ENCODE results near the gene MYLK2.

Gene MYLK2

DNA sequence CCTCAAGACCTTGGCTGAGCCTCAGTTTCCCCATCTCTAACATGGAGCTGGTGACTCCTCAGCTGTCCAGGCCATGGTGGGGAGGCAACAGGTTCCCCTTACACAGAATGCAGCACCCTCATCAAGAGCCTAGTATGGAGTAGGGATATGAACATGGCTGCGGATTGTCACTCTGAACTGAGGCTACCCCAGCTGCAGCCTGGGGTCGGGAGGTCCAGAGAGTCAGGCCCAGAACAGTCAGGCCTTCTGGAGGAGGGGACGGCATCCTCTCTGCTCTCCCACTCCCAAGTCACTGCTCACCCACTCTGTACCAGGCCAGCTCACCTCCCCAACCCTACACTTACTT, 27.6 kb downstream of the MYLK2 start:
- DNase-seq: no peak
- in situ Hi-C loops (cut with MboI; ENCODE audit: low pct_unique_long_range_greater_than_20kb, low sequenced_read_pairs): no loop called here

DNA sequence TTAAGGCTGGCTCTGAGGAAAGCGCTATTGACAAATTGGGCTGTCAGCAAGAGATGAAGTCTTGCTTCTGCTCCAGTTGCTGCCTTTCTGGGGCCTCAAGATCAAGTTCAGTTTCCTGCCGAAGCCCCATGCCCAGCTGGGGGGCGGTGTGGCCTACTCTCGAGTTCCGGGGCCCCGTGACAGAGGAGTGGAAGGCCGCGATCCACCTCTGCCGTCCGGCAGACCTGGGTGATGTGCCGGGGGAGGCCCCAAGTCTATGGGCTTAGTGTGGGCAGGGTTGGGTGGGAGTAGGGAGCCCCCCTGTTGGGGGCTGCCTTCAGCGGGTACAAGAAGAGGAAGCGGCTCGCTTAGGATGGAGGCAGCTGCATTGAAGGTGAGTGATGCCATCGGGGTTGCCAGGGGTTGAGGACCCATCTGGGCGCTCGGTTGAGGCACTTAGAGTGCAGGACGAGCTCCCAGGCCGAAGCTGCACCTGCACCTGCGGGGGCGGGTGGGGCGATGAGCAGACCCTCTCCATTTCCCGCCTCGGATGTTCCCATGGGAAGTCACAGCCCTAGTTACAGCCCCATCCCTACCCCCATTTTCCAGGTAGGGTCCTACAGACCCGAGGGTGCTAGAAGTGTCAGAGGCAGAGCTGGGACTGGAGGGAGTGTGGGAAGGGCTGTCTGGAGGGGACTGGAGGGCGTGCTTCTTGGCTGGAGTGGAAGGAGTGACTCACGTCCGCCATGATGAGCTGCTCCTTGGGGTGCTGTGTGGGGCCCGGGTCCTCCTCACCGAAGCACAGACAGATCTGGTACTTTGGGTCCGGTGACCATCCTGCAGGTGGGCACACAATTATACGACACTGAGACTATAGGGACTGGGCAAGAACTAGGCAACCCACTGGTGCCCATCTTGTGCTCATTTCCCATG, 29.2 kb downstream of the MYLK2 start:
- in situ Hi-C loops (cut with MboI; ENCODE audit: low pct_unique_long_range_greater_than_20kb, low sequenced_read_pairs): no loop called here
- DNase-seq: no peak

- no peak for DNase-seq
- in situ Hi-C loops (cut with MboI; ENCODE audit: low pct_unique_long_range_greater_than_20kb, low sequenced_read_pairs): no loop called here
These were observed 30.3 kb downstream of the MYLK2 start for GRCh38 chr20:31849306-31849930.

DNA sequence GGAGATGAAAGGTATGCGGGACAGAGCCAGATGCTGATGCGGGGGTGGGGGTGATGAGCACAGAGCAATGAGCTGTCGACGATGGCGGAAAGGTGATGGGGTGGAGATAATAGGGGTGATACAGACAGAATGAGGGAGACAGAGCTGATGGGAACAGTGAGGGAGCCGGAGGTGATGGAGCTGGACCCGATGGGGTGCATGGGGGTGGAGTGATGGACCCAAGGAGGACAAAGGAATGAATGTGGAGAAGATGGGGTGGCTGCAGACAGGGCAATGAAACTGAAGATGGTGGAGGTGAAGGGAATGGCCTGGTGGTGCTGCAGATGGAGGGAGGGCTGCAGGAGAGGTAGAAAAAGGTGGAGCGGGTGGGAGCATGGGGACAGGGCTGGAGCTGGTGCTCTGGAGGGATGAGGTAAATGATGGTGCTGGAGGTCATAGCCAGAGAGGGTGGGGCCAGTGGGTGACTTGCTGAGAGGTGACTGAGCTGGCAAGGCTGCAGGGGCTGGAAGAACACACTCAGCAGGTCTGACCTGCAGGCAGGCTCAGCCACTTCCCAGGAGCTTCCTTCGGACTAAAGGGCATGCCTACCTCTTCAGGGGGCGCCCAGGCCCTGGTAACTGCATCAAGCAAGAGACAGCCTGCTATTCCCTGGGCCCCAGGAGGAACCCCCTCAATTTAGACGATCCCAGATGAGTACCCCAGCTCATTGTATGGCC, 32.2 kb downstream of the MYLK2 start:
- no peak for DNase-seq
- in situ Hi-C loops (cut with MboI; ENCODE audit: low pct_unique_long_range_greater_than_20kb, low sequenced_read_pairs): loop anchor here (10.0 kb wide), 1 partner anchor 173 kb away; no protein-coding TSS in a partner anchor

DNA sequence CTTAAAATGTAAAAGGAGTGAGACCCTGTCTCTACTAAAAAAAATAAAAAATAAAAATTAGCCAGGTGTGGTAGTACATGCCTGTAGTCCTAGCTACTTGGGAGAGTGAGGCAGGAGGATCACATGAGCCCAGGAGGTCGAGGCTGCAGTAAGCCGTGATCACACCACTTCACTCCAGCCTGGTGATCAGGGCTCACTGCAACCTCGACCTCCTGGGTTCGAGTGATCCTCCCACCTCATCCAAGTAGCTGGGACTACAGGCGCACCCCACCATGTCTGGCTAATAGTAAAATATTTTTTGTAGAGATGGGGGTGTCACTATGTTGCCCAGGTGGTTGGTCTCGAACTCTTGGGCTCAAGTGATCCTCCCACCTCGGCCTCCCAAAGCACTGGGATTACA, 34.3 kb downstream of the MYLK2 start:
- no peak for DNase-seq
- in situ Hi-C loops (cut with MboI; ENCODE audit: low pct_unique_long_range_greater_than_20kb, low sequenced_read_pairs): loop anchor here (10.0 kb wide), 1 partner anchor 171 kb away; no protein-coding TSS in a partner anchor

DNA sequence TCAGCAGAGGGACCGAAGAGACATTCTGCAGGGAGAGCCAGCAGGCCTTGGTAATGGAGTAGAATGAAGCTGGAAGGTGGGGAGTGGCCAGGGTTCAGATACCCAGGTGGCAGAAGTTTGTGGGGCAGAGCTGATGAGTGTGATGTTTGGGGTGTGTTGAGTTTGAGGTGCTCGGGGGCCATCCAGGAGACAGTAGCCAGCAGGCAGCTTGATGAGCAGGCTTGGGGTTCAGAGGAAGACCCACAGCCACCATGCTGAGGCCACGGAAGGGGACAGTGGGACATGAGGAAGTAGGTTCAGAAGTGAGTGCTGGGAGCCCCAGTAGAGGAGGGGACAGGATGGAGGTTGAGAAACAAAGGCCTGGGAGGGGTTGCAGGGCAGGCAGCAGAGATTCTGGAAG, 37.4 kb downstream of the MYLK2 start:
- DNase-seq: no peak
- in situ Hi-C loops (cut with MboI; ENCODE audit: low pct_unique_long_range_greater_than_20kb, low sequenced_read_pairs): loop anchor here (10.0 kb wide), 1 partner anchor 168 kb away; no protein-coding TSS in a partner anchor

DNA sequence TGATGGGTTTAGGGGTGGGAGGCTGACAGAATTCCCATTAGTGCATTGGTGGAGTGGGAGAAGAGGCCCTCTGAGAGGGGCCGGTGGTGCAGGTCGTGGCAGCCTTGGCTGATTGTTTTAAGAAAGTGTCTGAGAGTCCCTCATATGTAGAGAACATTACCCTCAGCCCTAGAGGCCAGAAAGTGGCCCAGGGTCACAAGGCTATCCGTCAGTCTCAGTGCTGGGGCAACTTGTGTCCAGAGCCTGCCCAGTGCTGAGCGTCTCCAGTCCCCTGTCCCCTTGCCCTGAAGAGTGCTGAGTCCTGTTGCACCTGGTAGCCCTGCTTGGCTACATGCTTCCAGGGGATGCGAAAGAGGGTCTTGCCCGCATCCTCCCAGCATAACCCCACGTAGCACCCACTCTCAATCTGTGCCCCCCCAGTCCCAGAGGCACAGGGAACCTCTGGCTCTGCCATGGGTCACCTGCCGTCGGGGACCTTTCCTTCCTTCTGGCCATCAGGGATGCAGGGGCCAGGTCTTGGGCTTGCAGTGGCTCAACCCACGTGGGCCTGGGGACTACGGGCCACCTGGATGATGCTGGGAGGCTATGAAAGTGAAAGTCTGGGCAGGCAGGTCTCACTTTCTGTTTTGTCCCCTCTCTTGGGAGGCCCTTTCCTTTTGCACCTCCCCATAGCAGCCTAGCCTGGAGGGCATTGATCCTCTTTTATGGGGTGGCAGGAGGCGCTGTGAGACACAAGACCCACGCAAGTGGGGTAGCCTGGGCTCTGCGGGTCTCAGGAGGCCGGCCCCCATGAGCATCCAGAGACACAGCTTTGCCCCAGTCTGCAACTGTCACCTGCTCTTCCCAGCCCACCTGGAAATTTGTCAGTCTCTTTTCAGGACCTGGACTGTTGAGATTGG, 39.0 kb downstream of the MYLK2 start:
- DNase-seq: no peak

DNA sequence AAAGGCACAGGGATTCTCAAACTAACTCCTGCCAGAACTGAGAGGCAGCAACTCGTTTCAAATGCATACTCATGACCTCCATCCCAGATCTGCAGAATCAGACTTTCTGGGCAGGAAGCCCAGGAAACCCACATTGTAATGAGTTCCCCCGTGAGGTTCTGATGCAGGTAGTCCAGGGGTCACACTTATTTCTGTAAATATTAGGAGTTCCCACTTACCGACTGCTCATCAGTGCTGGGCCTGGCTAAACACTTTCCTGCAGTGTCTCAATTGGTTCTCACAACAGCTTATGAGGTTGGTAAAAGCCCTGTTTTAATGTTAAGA, 39.6 kb downstream of the MYLK2 start:
- in situ Hi-C loops (cut with MboI; ENCODE audit: low pct_unique_long_range_greater_than_20kb, low sequenced_read_pairs): loop anchor here (10.0 kb wide), 1 partner anchor 166 kb away; no protein-coding TSS in a partner anchor
- DNase-seq: no peak

More for the DNA sequence above, 39.0 kb downstream of the MYLK2 start:
- in situ Hi-C loops (cut with MboI; ENCODE audit: low pct_unique_long_range_greater_than_20kb, low sequenced_read_pairs): loop anchor here (10.0 kb wide), 1 partner anchor 167 kb away; no protein-coding TSS in a partner anchor

GRCh38 chr20:31859266-31859997, 40.3 kb downstream of the MYLK2 start:
- no peak for DNase-seq
- in situ Hi-C loops (cut with MboI; ENCODE audit: low pct_unique_long_range_greater_than_20kb, low sequenced_read_pairs): loop anchor here (10.0 kb wide), 1 partner anchor 165 kb away; no protein-coding TSS in a partner anchor

DNA sequence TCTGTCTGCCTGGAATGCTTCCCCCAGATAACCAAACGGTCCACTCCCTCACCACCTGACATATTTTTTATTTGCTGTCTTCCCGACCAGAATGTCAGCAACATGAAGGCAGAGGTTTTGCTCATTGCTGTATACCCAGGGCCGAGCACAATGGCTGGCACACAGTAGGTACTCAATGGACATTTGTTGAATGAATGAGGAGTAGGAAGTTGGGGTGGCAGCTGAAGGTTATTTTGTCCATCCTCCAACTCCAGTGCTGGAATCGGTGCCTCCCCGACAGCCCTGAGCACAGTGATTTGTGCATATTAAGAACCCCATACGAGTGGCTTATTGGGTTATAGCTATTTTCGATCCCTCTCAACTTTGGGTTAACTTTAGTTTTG, 40.8 kb downstream of the MYLK2 start:
- DNase-seq: no peak
- in situ Hi-C loops (cut with MboI; ENCODE audit: low pct_unique_long_range_greater_than_20kb, low sequenced_read_pairs): loop anchor here (10.0 kb wide), 1 partner anchor 165 kb away; no protein-coding TSS in a partner anchor

DNA sequence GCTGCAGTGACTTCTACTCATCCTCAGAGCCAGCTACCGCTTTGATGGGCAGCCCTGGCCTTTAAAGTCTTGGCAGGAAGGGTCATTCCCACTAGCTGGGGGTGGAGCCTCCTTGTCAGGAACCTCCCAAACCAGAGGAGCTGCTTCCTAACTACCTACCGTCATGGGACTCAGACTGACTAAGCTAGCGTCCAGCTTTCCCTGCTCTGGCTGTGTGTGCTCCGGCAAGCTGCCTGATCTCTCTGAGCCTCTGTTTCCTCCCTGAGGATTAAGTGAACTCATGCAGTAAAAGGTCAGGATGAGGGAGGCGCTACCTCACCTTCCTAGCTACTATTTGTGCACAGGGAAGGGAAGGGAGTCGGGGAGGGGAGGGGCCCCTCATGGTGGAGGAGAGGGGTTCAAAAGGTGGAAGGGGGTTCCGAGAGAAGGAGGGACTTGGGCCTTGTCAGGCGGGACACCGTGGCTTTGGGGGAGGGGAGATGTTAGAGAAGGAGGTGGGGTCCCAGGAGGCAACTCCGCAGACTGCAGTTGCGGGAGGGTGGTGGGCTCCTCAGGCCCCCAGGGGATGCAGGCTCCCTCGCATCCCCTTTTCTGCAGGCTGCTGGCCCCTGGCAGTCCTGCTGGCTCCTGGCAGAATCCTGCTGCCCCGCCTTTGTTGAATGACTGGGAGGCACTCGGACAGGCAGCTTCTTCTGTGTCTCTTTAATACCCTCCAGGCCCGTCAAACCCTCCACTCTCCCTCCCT, 41.4 kb downstream of the MYLK2 start:
- in situ Hi-C loops (cut with MboI; ENCODE audit: low pct_unique_long_range_greater_than_20kb, low sequenced_read_pairs): no loop called here

DNA sequence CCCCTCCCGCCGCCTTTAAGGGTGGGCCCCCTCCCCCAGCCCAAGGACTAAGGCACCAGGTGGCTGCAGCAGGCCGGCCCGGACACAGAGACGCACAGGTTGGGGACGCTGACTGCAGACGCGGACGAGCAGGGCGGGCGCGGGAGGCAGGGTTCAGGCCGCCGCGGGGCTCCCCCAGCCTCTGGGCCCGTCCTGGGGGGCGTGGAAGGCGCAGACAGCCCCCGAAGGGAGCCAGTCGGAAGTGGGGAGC, 41.9 kb downstream of the MYLK2 start:
- no peak for DNase-seq
- in situ Hi-C loops (cut with MboI; ENCODE audit: low pct_unique_long_range_greater_than_20kb, low sequenced_read_pairs): no loop called here

More for the DNA sequence above, 41.4 kb downstream of the MYLK2 start:
- DNase-seq: no peak

DNA sequence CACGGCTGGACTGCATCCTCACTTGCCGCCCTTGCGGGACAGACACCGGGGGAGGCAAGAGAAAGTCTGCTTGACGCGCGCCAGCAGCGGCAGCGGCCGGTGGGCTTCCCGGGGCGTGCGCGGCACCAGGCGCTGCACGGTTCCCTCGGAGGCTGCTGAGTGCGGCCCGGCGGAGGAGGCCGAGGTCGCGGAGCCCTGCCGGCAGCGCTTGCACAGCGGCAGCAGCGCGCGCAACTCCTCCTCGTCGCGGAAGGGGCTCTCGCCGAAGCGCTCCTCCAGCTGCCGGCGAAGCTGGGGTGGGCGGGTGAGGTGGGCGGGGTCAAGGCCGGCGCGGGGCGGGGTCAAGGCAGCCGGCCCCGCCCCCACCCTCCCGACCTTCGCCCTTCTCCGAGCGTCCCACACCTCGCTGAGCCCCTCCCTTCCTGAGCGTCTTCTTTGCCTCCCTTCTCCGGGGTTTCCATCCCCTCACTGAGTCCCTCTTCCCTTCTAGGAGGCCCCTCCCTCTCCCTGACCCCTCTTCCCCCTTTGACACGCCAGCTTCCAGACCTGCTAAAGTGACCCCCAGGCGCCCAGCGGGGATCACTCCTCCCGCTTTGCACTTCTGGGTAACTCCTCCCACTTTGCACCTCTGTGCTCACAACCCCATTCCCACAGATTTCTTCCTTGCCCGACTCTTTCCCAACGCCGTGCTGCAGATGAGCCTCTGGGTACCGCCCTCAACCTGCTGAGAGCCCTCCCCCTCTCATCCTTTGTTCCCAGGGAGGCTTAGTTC, 42.4 kb downstream of the MYLK2 start:
- in situ Hi-C loops (cut with MboI; ENCODE audit: low pct_unique_long_range_greater_than_20kb, low sequenced_read_pairs): no loop called here
- peak; percentile 68 for DNase-seq

DNA sequence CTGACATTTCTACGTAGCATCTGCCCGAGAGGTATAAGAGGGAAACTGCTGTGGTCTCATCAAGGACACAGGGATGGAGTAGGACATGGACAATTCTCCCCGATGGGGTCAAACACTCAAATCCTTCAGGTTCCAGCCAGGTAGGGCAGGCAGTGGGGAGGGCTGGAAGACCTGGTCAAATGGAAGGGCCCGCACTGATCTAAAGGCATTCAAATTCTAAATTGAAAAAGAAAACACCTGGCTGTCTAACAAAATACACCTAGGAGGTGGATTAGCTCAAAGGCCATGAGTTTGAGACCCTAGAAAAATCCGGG, 43.0 kb downstream of the MYLK2 start:
- DNase-seq: no peak
- in situ Hi-C loops (cut with MboI; ENCODE audit: low pct_unique_long_range_greater_than_20kb, low sequenced_read_pairs): no loop called here

GRCh38 chr20:31862506-31862905, 43.4 kb downstream of the MYLK2 start:
- DNase-seq: no peak
- in situ Hi-C loops (cut with MboI; ENCODE audit: low pct_unique_long_range_greater_than_20kb, low sequenced_read_pairs): no loop called here

DNA sequence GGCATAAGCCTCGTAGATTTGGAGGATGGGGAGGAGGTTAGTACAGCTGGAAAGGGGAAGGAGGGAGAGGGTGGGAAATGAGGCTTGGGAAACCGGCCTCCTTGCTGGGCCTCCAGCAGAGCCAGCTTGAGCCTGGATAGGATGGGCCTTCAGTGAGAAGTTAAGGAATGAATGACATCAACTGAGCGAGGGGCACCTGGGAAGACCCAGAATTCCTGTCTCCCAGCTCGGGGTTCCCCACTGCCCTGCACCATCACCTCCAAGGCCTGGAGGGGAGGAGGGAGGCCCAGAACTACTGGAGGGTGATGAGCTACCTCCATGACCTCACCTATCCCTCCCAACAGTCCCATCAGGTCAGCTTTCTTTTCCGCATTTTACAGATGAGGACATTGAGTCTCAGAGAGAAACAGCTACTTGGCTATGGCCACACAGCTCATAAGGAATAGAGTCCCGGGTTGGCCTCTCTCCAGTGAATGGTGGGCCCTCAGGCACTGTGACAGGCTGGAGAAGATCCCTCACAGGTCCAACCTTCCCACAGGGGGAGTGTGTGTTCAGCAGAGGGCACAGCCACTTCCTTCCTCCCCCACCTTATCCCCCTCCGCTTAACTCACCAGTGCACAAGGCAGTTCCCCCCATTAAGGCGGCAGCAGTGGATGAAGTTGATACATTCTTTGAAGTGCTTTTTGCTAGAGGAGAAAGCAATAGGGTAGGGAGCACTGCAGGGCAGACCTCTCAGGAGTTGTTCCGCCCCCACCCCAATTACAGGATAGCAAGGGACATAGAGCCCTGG, 44.3 kb downstream of the MYLK2 start:
- in situ Hi-C loops (cut with MboI; ENCODE audit: low pct_unique_long_range_greater_than_20kb, low sequenced_read_pairs): no loop called here

More for the DNA sequence above, 44.3 kb downstream of the MYLK2 start:
- peak; percentile 51 for DNase-seq

All from KBM-7 (cell line).